Glomerular visceral epithelial cell (primary cell): ENCODE results near the gene SYCP2L.

Experiments
- DNase-seq: peaks from one replicate; pipeline ENCODE4 v3.0.0-alpha.2; 2016; ENCODE audit errors: extremely low spot score

SYCP2L gene

GRCh38 chr6:11007715-11008608 is 121.1 kb downstream of the SYCP2L start:
- DNase-seq = peak; percentile 31

DNA sequence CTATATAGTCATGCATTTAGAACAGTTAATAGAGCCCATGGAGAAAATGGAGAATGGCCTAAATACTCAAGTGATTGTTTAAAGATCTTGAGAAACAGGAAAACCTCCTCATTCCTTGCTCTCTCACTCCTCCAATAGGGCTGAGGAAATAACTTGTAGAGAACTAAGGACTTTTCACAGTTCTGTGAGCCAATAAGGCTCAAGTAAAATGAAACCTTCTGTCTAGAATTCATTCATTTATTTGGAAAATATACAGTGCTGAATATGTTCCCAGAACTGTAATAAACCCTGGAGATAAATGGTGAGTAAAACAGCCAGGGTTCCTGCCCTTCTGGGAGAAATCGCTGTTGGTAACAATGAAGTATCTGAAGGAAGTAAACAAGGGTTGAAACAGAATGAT is 122.0 kb downstream of the SYCP2L start:
- DNase-seq = no peak

- peak; percentile 72 for DNase-seq
Measured at GRCh38 chr6:11009353-11009752, 122.5 kb downstream of the SYCP2L start.

DNA sequence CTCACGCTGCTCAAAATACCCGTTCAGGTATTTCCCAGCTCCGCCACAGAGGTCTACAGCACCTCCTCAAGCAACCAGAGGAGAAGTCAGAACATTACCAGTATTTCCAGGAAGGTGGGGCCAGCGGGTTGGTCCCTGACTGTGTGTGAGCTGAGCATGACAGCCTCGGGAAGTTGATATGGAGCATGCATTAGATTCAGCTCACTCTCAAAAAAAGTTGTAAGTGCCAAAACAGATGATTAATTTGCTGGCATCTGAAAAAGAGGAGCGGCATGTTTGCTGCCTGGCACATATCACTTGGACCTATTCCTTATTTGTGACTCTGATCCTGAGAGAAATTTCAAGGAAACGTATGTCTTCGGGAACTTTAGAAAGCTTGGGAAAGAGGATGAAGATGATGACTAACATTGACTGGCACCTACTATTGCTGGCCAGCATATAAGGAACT is 125.0 kb downstream of the SYCP2L start:
- peak; percentile 21 for DNase-seq

DNA sequence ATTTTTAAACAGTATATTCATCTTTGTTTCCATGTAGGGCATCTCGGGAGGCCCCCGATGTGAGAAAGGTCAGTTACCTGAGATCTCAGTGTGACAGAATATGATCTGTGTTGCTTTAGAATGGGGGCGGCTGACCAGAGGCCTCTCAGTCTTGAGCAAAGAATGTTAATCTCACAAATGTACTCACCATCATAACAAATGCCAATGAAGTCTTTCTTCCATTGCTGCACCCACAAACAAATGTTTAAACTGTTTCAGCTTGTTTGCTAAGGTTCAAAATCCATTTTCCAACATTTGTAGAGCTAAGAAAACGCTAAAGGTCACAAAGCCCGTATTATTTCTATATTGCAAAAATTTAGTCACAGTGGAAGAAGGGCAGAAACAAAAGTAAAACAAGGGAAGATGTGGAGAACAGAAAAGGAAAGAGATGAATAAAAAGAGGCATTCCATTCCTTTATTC is 125.5 kb downstream of the SYCP2L start:
- no peak for DNase-seq

- no peak for DNase-seq
Measured at GRCh38 chr6:11012976-11013720, 126.3 kb downstream of the SYCP2L start.

DNA sequence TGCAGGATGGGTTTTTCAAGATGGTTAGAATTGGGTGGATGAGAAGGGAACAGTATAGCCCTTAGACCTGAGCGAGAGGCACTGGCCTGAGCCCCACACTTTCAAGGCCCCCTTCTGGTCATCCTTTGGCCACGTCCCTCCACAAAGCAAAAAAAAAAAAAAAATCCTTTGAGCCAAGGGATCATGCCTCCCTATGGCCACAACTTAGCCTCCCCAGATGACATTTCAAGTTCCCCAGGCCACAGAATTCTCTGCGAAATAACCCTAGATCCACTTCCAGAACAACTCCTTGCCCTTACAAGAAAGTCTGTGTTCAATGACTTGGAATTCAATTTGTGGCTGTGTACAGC is 126.8 kb downstream of the SYCP2L start:
- DNase-seq = no peak

DNA sequence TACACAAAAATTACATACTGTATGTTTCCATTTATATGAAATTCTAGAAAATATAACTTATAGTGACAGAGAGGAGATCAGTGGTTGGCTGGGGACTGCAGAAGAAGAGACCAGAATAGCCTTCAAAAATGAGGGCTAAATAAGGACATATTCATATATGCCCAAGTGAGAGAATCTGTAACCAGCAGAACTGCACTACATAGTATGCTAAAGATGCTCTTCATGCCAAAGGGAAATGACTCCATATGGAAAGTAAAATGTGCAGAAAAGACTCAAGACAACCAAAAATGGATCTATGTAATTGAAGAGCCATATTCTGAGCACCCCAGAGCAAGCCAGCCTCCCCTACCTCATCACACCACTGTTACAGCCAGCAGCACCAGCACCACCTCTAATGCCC is 128.2 kb downstream of the SYCP2L start:
- no peak for DNase-seq

GRCh38 chr6:11016452-11016851 is 129.6 kb downstream of the SYCP2L start:
- no peak for DNase-seq

DNA sequence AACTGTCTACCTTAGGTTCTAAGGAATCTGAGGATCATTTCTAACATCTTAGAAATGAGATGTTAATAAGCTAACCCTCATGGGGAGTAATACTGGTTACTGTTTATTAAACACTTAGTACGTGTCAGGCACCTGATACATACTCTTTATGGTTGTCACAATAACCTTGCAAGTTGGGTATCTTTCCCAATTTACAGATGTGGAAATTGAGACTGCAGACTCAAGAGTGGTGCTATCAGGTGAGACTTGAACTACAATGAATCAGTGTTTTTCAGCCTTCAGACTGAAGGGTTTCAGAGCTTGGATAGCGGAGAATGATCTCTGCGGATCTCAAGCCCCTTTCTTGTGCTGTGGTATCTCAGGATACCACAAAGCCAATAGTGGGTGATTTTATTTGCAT is 130.2 kb downstream of the SYCP2L start:
- DNase-seq = no peak

GRCh38 chr6:11018225-11018624 is 131.4 kb downstream of the SYCP2L start:
- no peak for DNase-seq

DNA sequence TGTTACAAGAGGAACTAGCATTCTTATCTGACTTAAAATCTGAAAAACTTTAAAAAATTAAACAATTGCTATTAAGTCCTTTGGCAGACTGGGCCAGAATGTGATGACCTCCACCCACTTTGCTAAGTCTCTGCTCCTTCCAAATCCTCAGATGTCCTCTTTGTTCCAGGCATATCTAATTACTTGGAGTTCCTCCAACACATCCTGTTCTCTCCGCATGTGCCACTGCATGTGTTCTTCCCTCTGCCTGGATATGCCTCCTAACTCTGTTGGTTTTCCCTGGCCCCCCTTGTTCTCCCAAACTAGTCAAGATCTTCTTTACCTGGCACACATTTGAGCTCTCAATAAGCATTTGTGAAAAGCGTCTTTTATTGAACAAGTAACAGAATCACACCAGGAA is 134.2 kb downstream of the SYCP2L start:
- DNase-seq = no peak

GRCh38 chr6:11021714-11022113 is 134.9 kb downstream of the SYCP2L start:
- no peak for DNase-seq

- no peak for DNase-seq
Measured at GRCh38 chr6:11023032-11023431, 136.2 kb downstream of the SYCP2L start.
